Natural killer cell (primary cell): ENCODE results near the gene ARPC5L. TPM values are rescaled to one million over a fixed set of nuclear protein-coding genes. Genes with fewer than 3 reads are reported as not detected.

Experiments
- ATAC-seq, 3 donors: fragments of 150-1000 bp in 2 of 3; fragments of 200-7000 bp in 1 of 3; cut with Tn5 transposase; 1 replicate in 1 of 3; 2 replicates in 2 of 3; pipeline ENCODE4 v1.10.0; 2021; ENCODE audit warnings: mild to moderate bottlenecking in 2 of 3, moderate library complexity in 2 of 3
- DNase-seq, 2 donors: peaks; one replicate each; pipeline versions ENCODE4 v3.0.0 to v3.0.0-alpha.2; 2013 to 2021; ENCODE audit warnings: mixed read lengths in 1 of 2
- H3K27ac ChIP-seq: one replicate; pipeline ENCODE4 v1.5.1; 2013; ENCODE audit warnings: mild to moderate bottlenecking, low read length
- H3K27me3 ChIP-seq: one replicate; pipeline ENCODE4 v1.6.1; 2013; ENCODE audit warnings: low read length; ENCODE audit not compliant: control insufficient read depth, insufficient read depth
- H3K36me3 ChIP-seq: one replicate; pipeline ENCODE4 v1.6.1; 2013; ENCODE audit warnings: low read length; ENCODE audit not compliant: control insufficient read depth, insufficient read depth
- H3K4me1 ChIP-seq: one replicate; pipeline ENCODE4 v1.6.1; 2013; ENCODE audit warnings: low read length; ENCODE audit not compliant: control insufficient read depth, insufficient read depth
- H3K4me3 ChIP-seq: one replicate; pipeline ENCODE4 v1.5.1; 2013; ENCODE audit warnings: low read length
- H3K9me3 ChIP-seq: one replicate; pipeline ENCODE4 v1.6.1; 2013; ENCODE audit warnings: low read length; ENCODE audit not compliant: control insufficient read depth, insufficient read depth
- H3K27ac Mint-ChIP-seq, 2 donors: one replicate each; pipeline ENCODE4 v1.8.0; 2022; ENCODE audit warnings: mild to moderate bottlenecking in 2 of 2, mixed read lengths in 2 of 2, moderate library complexity in 1 of 2
- H3K27me3 Mint-ChIP-seq, 2 donors: one replicate each; pipeline ENCODE4 v1.8.0; 2022; ENCODE audit warnings: low read depth in 2 of 2, mixed read lengths in 2 of 2
- H3K36me3 Mint-ChIP-seq: one replicate; pipeline ENCODE4 v1.8.0; 2022; ENCODE audit warnings: mixed read lengths
- H3K4me1 Mint-ChIP-seq, 2 donors: one replicate each; pipeline ENCODE4 v1.8.0; 2022; ENCODE audit warnings: mixed read lengths in 2 of 2
- H3K4me3 Mint-ChIP-seq: one replicate; pipeline ENCODE4 v1.8.0; 2022; ENCODE audit warnings: mild to moderate bottlenecking, moderate library complexity, mixed read lengths
- H3K9me3 Mint-ChIP-seq, 2 donors: one replicate each; pipeline ENCODE4 v1.8.0; 2022; ENCODE audit warnings: mixed read lengths in 2 of 2
- WGBS: methylation state at CpG from one replicate; pipeline ENCODE4 v1.1.7; 2013; ENCODE audit warnings: missing lambda C conversion rate; ENCODE audit not compliant: insufficient coverage; 5-methylcytosine and 5-hydroxymethylcytosine counted together
- intact Hi-C: fragments of 100-400 bp; cut with micrococcal nuclease; formaldehyde crosslinking; loops from one replicate; pipeline ENCODE4 v1.14.2; 2022
- total RNA-seq, 4 donors: library from RNA; stranded (reverse); fragments of 120-200 nt in 1 of 4; gene quantifications; one replicate each; pipeline versions ENCODE4 v1.2.3 to v1.2.4, GENCODE V29; 2013 to 2022
- TF ChIP-seq, protein P1 (sequence below): fragments of 200-600 bp; IDR thresholded peaks from one replicate; pipeline ENCODE4 v1.8.0; 2022; ENCODE audit warnings: antibody characterized with exemption

ARPC5L gene
- total RNA-seq, 3 donors from 2014 or later (not counting 1 experiment from before 2014, with no cell fraction given), result 131 to 169 (median 139) TPM

DNA sequence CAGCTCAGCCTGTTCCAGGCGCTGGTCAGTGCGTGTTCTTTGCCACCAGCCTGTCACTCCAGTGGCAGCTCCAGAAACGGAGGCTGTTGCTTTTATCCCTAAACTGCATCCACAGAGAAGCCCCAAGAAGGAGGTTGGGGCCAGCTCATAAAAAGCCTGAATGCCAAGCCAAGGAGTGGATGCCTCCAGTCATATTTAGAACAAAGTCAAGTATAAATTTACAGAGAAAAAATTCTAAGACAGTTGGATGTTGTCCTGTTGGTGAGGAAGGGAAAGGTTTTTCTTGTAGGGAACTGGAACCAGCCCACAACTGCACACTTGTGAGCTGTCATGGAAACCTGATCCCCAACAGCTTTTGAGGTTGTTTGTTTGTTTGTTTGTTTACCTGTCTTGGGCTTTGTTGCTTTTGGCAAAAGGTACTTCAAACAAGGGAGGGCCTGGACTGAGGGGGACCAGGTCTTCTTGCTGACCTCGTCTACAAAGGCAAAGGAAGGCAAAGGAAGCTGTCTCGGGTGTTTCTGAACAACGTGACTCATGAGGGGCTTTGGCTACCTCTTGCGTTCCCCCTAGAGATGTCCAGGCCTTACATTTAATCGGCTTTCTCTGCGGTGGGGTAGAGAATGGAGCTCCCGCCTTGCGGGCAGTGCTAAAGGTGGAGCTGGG, 48.3 kb upstream of the ARPC5L start:
- no peaks in the 10 kb centered on the region for H3K4me1 ChIP-seq
- no peak overlapping the region for H3K27ac ChIP-seq
- 91% methylated on average over 11 of the region's 11 CpGs for WGBS
- TF ChIP-seq, protein P1, sequence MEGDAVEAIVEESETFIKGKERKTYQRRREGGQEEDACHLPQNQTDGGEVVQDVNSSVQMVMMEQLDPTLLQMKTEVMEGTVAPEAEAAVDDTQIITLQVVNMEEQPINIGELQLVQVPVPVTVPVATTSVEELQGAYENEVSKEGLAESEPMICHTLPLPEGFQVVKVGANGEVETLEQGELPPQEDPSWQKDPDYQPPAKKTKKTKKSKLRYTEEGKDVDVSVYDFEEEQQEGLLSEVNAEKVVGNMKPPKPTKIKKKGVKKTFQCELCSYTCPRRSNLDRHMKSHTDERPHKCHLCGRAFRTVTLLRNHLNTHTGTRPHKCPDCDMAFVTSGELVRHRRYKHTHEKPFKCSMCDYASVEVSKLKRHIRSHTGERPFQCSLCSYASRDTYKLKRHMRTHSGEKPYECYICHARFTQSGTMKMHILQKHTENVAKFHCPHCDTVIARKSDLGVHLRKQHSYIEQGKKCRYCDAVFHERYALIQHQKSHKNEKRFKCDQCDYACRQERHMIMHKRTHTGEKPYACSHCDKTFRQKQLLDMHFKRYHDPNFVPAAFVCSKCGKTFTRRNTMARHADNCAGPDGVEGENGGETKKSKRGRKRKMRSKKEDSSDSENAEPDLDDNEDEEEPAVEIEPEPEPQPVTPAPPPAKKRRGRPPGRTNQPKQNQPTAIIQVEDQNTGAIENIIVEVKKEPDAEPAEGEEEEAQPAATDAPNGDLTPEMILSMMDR, result no peak
- Mint-ChIP-seq H3K36me3 (no peaks in the 10 kb centered on the region), H3K9me3 (no peaks in the 10 kb centered on the region), H3K27me3 (peaks cover 0 to 2% of the 10 kb centered on the region in 2 donors), H3K4me3 (no peak overlapping the region), H3K27ac (no peak overlapping the region), H3K4me1 (no peaks in the 10 kb centered on the region)
- H3K27me3 ChIP-seq, result no peaks in the 10 kb centered on the region
- intact Hi-C loops, result no loop called here
- no peaks in the 10 kb centered on the region for H3K36me3 ChIP-seq
- no peak overlapping the region for H3K4me3 ChIP-seq
- H3K9me3 ChIP-seq, result no peaks in the 10 kb centered on the region
- DNase-seq (no peak), ATAC-seq (no peak)

DNA sequence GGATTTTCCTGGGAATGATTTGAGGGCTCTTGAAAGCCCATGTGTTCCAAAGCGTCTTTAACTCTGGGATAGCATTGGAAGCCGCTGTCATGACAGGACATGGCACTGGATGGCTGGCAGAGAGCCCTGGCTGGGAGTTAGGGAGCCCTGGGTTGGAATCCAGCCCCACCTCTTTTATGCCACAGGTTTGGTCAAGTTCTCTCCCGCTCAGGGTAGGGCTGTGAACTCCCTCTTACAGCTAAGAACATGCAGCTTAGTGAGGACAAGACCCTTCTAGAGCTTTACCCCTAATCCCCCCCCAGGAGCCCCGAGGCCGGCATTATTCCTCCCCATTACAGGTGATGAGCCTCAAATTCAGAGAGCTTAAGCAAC, 47.8 kb upstream of the ARPC5L start:
- ATAC-seq (no peak), DNase-seq (no peak)
- Mint-ChIP-seq H3K4me3 (no peak overlapping the region), H3K4me1 (no peaks in the 10 kb centered on the region), H3K9me3 (no peaks in the 10 kb centered on the region), H3K36me3 (no peaks in the 10 kb centered on the region), H3K27ac (no peak overlapping the region), H3K27me3 (peaks cover 0 to 2% of the 10 kb centered on the region in 2 donors)
- TF ChIP-seq, protein P1, result no peak
- Histone ChIP-seq H3K9me3 (no peaks in the 10 kb centered on the region), H3K36me3 (no peaks in the 10 kb centered on the region), H3K27ac (no peak overlapping the region), H3K4me1 (no peaks in the 10 kb centered on the region), H3K4me3 (no peak overlapping the region), H3K27me3 (no peaks in the 10 kb centered on the region)
- intact Hi-C loops, result no loop called here
- WGBS, result 91% methylated on average over 5 of the region's 5 CpGs

DNA sequence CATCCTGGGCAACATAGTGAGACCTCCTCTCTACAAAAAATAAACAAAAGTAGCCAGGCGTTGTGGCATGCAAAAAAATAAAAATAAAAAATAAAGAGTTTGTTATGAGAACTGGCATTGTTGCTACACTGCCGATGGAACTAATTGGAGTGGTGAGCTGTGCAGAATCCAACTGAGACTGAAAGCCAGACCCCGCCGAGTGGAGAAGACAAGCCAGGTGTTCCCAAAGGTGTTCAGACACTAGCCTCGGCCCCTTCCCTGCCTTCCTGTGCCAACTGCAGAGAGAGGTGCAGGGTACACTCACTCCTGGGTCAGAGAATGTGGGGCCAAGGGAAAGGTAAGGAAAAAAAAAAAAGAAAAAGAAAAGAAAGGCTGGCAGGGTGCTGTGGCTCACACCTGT, 46.3 kb upstream of the ARPC5L start:
- ATAC-seq (no peak), DNase-seq (no peak)
- H3K4me3 ChIP-seq, result no peak overlapping the region
- WGBS, result 94% methylated on average over 5 of the region's 5 CpGs
- Mint-ChIP-seq H3K4me3 (no peak overlapping the region), H3K9me3 (no peaks in the 10 kb centered on the region), H3K27ac (no peak overlapping the region), H3K4me1 (no peaks in the 10 kb centered on the region), H3K36me3 (no peaks in the 10 kb centered on the region), H3K27me3 (peaks cover 0 to 2% of the 10 kb centered on the region in 2 donors)
- H3K36me3 ChIP-seq, result no peaks in the 10 kb centered on the region
- no peak overlapping the region for H3K27ac ChIP-seq
- TF ChIP-seq, protein P1, result no peak
- intact Hi-C loops, result no loop called here
- H3K9me3 ChIP-seq, result no peaks in the 10 kb centered on the region
- no peaks in the 10 kb centered on the region for H3K4me1 ChIP-seq
- no peaks in the 10 kb centered on the region for H3K27me3 ChIP-seq
